SK-N-MC (cell line): Measurements from ENCODE around the gene TRIM25.

Experiments
- EZH2 ChIP-seq: fragments of 200-600 bp; sonication (generic); IDR thresholded peaks from one replicate; pipeline ENCODE4 v1.6.1; 2017; ENCODE audit warnings: antibody characterized with exemption
- FOXP2 ChIP-seq: optimal IDR thresholded peaks from 2 replicates; pipeline ENCODE3; 2011; ENCODE audit warnings: mild to moderate bottlenecking, moderate library complexity; ENCODE audit not compliant: insufficient read depth; ENCODE audit errors: extremely low read length, control extremely low read depth
- POLR2AphosphoS5 ChIP-seq: IDR thresholded peaks from 2 replicates; pipeline ENCODE4 v1.6.1; 2012; ENCODE audit warnings: mild to moderate bottlenecking, low read depth, low read length, borderline replicate concordance

DNA sequence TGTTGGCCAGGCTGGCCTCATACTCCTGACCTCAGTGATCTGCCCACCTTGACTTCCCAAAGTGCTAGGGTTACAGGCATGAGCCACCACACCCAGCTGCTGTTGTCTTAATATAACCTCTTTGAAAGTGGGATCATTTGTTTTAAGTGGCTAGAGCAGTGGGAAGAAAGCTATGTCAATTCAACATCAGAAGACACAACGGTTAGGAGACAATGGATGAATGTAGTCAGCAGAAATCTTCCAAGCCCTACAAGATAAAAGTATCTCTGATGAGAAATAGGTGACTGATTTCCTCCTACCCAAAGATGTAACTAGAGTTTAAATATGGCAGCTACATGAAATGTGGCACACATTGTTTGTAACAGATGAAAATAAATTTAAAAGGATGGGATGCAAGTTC is 20.0 kb upstream of the TRIM25 start:
- TF ChIP-seq EZH2, result no peak
- TF ChIP-seq POLR2AphosphoS5, result no peak
- no peak for TF ChIP-seq FOXP2
